AG04450 (cell line): ENCODE results near the gene MFSD6. TPM values are rescaled to one million over a fixed set of nuclear protein-coding genes. Genes with fewer than 3 reads are reported as not detected.

Experiments
- CTCF ChIA-PET: fragments of 300-600, 350-600 bp; formaldehyde crosslinking; extraction: SDS; loops from one replicate; lab custom pipeline; 2022; ENCODE audit warnings: antibody characterized with exemption, inconsistent platforms; lab: Charles Lee
- POLR2A ChIA-PET: fragments of 350-600 bp; formaldehyde crosslinking; extraction: SDS; loops from one replicate; lab custom pipeline; 2021; ENCODE audit warnings: antibody characterized with exemption, inconsistent platforms; lab: Yijun Ruan, JAX
- DNase-seq: peaks from one replicate; pipeline ENCODE4 v3.0.0-alpha.2; 2011; ENCODE audit warnings: low read depth, low spot score
- H3K27ac ChIP-seq: one replicate; pipeline ENCODE4 v1.5.1; 2012; ENCODE audit warnings: low read depth, low read length, control low read depth
- H3K27me3 ChIP-seq: one replicate; pipeline ENCODE4 v1.6.0; 2012; ENCODE audit warnings: low read length; ENCODE audit not compliant: control insufficient read depth, insufficient read depth
- H3K4me3 ChIP-seq: 2 replicates; pipeline ENCODE4 v1.5.1; 2011; ENCODE audit warnings: mild to moderate bottlenecking, low read depth, low read length, control low read depth
- H3K9me3 ChIP-seq: 2 replicates; pipeline ENCODE4 v1.5.1; 2012; ENCODE audit warnings: low read length; ENCODE audit not compliant: control insufficient read depth, insufficient read depth
- polyA plus RNA-seq: library from polyadenylated mRNA; depleted of rRNA; stranded (reverse); fragments of >200 nt; gene quantifications from 2 replicates; pipeline ENCODE4 v1.2.3, GENCODE V29; 2011
- TF ChIP-seq, protein P1 (sequence below): IDR thresholded peaks from 2 replicates; pipeline ENCODE4 v1.5.1; 2011; ENCODE audit warnings: low read depth, low read length, control low read depth, inconsistent platforms

Gene MFSD6
- polyA plus RNA-seq, 1 experiment, result 12.9 TPM

DNA sequence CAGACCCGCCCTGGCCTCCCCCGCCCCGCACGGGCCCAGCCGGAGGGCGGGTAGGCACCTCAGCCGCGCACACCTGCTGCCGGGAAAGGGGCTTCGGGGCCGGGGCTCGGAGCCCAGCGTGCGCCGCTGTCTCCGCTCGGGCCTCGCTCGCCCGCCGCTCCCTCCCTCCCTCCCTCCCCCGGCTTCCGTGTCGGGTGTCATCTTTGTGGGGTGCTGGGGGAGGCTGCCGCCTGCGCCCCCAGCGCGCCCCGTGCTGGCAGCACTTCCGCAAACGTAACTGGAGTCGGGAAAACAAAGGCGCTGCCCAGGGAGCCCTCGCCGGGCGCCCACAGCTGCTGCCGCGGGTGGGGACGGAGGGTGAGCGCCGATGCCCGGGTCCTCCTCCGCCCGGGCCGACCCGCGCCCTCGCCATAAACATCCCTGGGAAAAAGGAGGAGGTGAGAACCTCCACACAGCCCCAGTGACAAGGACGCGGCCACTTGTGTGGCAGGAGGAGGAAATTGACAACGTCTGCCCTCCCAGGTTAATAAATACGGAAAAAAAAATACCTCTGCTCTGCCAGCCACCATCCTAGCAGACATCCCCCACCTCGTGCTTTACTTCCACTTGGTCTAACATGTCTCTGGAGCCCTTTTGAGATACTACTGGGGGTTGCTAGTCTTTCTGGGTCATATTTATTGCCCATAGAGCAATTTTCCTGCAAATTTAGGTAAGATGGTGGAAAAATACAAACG lies 550 bp downstream of the MFSD6 start:
- POLR2A ChIA-PET, result interaction anchor here (0.6 kb wide), 1 partner anchor 147 kb away, joined by 3 read pairs; no protein-coding TSS in a partner anchor
- Histone ChIP-seq H3K27ac (no peak overlapping the region), H3K9me3 (no peaks in the 10 kb centered on the region), H3K27me3 (peaks cover 24% of the 10 kb centered on the region), H3K4me3 (peak overlapping the region; percentile 60)
- TF ChIP-seq, protein P1, sequence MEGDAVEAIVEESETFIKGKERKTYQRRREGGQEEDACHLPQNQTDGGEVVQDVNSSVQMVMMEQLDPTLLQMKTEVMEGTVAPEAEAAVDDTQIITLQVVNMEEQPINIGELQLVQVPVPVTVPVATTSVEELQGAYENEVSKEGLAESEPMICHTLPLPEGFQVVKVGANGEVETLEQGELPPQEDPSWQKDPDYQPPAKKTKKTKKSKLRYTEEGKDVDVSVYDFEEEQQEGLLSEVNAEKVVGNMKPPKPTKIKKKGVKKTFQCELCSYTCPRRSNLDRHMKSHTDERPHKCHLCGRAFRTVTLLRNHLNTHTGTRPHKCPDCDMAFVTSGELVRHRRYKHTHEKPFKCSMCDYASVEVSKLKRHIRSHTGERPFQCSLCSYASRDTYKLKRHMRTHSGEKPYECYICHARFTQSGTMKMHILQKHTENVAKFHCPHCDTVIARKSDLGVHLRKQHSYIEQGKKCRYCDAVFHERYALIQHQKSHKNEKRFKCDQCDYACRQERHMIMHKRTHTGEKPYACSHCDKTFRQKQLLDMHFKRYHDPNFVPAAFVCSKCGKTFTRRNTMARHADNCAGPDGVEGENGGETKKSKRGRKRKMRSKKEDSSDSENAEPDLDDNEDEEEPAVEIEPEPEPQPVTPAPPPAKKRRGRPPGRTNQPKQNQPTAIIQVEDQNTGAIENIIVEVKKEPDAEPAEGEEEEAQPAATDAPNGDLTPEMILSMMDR, result no peak
- CTCF ChIA-PET, result no interaction called here
- no peak for DNase-seq

DNA sequence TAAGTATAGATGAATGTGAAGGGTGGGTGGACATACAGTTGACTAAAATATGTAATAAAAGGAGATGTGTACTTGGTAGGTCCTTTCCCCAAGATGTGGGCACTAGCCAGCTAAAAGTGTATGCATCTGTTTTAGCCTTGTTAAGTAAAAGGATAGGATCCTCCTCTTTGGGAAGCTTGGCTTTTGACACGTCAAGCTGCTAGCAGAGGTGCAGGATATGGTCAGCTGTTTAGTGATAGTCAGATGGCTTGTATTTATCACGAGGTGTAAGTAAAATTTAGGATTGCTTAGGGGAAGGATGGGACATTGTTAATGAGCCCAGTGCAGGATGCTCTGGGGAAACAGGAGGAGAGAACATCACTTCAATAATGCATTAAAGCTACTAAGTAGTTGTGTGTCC lies 1.5 kb downstream of the MFSD6 start:
- no peak for DNase-seq
- H3K27me3 ChIP-seq, result peaks cover 24% of the 10 kb centered on the region
- H3K27ac ChIP-seq, result no peak overlapping the region
- TF ChIP-seq, protein P1, result no peak
- CTCF ChIA-PET, result interaction anchor here (0.9 kb wide), 1 partner anchor 321 kb away, joined by 3 read pairs; no protein-coding TSS in a partner anchor
- H3K9me3 ChIP-seq, result no peaks in the 10 kb centered on the region
- no peak overlapping the region for H3K4me3 ChIP-seq
- POLR2A ChIA-PET, result no interaction called here

DNA sequence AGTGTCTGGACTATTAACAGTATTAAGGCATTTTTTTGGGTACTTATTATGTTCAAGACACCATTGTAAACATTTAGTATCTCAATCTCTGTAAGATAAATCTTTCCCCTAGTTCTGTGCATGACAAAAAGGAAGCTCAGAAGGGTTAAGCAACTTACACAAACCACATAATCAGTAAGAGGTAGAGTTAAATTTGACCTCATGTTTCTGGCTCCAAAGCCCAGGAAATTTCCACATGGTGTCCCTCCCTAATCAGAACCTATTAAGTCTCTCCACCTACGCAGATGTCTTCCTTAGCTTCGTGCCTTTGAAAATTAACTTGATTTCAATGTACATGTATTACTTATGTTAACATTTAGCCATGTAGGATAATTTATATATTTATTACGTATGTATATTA lies 2.0 kb downstream of the MFSD6 start:
- ChIA-PET POLR2A (no interaction called here), CTCF (interaction anchor here (0.9 kb wide), 1 partner anchor 322 kb away, joined by 3 read pairs; no protein-coding TSS in a partner anchor)

DNA sequence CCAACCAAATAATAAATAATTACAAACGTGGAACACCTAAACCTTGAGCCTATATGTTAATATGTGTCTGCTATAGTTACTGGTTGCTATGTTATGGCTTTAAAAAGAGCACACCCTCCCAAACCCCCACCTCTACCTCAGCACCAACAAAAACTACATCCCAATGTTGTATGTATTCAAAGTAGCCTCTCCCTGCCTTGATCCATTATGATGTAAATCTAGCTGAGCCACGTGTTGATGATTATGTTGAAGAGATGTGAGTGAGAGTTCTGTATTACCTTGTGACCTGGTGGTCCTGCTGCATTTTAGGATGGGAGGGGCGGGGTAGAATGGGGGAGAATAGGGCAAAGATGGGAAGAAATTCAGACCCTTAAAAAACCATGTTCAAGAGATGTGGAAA lies 4.8 kb downstream of the MFSD6 start:
- H3K4me3 ChIP-seq, result no peak overlapping the region
- peaks cover 6% of the 10 kb centered on the region for H3K27me3 ChIP-seq
- H3K27ac ChIP-seq, result no peak overlapping the region
- TF ChIP-seq, protein P1, result no peak
- H3K9me3 ChIP-seq, result no peaks in the 10 kb centered on the region
- POLR2A ChIA-PET, result no interaction called here
- CTCF ChIA-PET, result no interaction called here
- DNase-seq, result no peak

More for the DNA sequence above, 2.0 kb downstream of the MFSD6 start:
- Histone ChIP-seq H3K27me3 (peaks cover 24% of the 10 kb centered on the region), H3K27ac (no peak overlapping the region), H3K9me3 (no peaks in the 10 kb centered on the region), H3K4me3 (no peak overlapping the region)
- DNase-seq, result no peak
- TF ChIP-seq, protein P1, result no peak

DNA sequence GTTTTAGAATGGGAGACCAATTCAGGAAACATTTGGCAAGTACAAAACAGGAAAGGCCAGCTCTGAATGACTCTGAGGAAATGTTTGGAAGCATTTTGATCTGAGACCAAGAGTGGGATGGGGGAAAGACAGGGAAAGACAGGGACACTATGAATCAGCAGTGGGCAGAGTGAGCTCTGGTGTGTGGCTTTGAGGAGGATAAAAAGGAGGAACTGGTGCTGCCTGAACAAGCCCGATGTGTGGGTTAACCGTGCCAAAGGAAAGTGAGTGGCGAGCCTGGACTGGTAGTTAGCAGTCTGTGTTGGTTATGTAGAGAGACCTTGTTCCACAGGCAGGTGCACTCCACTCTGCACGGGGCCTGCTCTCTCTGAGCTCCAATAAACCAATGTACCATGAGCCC lies 5.3 kb downstream of the MFSD6 start:
- ChIA-PET POLR2A (no interaction called here), CTCF (no interaction called here)
- Histone ChIP-seq H3K27me3 (peaks cover 6% of the 10 kb centered on the region), H3K9me3 (no peaks in the 10 kb centered on the region), H3K27ac (no peak overlapping the region), H3K4me3 (no peak overlapping the region)
- TF ChIP-seq, protein P1, result no peak
- DNase-seq, result no peak
